GM04503 (cell line): ENCODE results near the gene LCT.
"Not testable (repeated sequence)": the region's sequence is repeated elsewhere in the genome, so short reads cannot be mapped to it uniquely, and the experiment has no call there.

Experiments
- DNase-seq: peaks from one replicate; pipeline ENCODE4 v3.0.0-alpha.2; 2012; ENCODE audit warnings: low read depth

Gene LCT

DNA sequence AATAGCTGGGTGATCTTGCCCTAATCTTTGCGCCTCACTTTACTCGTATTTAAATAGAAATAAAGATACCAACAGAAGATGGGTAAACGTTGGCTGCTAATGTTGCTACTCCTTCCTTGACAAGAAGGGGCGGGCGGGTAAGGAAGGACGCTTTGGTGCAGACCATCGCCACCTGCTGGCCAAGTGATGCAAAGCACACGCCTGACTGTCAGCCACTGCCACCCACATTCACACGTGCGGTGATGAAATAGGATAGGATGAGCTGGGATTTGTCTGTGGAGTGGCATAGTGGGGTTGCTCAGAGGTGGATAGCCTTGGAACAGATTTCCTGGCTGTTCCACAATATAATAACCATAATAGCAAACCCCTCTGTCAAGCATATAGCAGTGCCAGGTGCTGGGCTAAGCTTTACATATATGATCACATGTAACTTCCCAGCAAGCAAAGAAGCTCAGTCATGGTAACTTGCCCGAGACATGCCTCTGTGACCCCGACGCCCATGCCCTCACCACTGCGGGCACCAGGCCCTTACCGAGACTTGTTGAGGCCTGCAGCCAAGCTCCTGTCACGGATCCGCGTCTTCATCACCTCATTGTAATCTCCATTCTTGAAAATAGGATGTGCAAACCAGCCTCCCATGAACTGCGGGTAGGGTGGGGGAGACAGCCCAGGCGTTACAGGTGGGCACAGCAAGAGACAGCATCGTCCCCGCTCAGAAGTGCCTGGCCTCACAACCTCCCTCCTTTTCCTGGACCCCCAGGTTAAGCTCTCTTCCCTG, 39.3 kb downstream of the LCT start:
- DNase-seq = peak; percentile 35

DNA sequence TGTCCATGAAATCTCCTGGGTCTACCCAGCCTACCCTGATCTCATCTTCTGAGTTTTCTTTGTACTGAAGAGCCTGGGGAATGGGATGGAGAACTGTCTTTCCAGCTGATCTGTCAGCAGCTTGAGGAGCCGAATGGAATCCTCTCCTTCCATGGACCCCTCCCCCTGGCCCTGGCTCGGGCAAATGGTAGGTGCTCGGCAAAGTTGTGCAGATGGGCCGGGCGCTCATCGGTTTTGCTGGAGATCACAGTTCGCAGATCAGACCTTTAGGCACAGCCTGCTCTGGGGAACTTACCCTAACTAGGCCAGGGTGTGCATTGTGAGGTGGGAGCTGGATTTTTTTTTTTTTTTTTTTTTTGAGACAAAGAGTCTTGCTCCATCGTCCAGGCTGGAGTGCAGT, 40.4 kb downstream of the LCT start:
- no peak for DNase-seq

DNA sequence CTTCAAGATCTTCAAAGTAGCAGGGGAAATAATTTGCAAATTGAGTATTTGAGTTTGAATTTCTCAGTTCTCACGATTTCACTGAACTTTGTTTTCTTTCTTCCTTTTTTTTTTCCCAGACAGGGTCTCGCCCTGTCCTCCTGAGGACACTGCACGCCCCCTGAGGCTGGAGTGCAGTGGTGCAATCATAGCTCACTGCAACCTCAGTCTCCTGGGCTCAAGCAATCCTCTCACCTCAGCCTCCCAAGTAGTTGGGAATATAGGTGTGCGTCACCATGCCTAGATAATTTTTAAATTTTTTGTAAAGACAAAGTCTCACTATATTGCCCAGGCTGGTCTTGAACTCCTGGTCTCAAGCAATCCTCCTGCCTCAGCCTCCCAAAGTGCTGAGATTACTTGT, 41.3 kb downstream of the LCT start:
- DNase-seq = not testable (repeated sequence)

DNA sequence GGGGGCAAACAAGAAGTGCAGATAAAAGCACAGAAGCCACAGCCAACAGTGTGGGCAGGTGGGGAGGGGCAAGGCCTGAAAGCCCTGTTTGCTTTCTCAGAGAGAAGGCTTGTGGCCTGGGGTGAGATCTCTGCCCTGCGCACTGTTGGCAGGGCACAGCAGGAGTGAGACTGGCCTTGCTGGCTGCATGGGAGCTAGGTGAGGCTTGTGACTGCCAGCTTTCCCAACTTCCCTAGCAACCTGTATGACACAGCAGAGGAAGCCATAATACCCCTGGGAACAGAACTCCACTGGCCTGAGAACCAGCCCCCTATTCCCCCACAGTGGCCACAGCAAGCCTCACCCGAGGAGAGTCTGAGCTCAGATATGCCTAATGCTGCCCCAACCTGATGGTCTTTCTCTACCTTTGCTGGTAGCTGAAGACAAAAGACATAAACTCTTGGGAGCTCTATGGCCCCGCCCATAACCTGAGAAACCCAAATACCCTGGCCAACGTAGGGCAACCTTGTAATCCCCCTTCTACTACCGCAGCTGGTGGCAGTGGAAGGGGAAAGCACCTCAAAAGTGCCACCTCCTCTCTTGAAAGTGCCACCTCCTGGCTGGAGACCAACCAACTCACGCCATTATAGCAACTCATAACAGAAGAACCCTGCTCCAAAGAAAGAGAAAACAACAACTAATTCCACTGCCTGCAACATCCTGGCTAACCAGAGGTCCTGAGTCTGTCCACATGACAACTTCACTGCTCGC, 44.4 kb downstream of the LCT start:
- no peak for DNase-seq

DNA sequence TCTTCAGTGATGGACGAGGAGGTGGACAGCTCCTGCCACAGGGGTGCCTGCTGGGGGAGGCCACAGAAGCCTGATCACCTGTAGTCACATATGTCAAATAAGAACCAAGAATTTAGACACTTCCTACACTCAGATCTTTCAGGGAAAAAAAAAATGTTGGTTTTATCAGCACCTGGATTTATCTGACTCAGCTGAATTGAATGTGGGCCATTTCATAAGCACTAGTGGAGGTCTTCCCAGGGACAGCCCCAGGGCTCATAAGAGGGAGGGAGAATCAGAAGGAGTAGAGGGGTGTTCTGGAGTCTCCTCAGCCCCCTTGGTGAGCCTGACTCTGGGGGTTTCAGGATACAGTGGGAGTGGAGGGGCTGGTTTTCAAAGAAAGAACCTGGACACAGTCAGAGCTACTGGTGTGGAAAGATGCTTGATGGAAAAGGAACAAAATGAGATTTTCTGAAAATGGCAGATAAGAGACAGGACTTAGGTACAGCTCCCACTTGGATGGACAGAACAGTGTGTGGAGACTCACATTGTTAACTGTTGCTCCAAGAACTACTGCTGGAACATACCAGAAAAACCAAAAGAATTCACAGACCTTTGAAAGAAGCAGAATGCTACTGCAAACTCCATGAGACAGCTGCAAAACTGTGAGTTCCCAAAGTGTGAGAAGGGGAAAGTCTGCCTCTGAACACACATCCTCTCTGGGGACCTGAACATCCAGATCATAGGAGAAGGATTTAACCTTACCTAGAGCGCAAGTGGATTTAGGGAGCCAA, 45.4 kb downstream of the LCT start:
- no peak for DNase-seq

DNA sequence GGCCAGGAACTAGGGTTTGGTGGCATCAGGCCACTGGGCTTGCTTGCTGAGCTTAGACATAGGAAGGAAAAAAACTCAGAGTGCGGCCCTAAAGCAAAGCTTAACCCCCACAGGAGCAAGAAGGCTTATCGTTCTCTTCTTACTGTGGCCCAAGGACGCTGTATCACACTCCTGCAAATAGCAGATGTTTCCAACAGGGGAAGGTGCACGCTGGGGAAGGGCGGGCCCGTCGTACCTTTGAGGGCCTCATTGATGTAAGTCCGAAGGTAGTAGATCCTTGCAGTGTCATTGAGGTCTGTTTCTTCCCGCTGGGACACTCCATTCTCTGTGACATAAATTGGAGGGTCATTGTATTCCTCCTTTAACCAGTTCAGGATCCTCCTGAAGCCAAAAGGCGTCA, 46.6 kb downstream of the LCT start:
- no peak for DNase-seq

DNA sequence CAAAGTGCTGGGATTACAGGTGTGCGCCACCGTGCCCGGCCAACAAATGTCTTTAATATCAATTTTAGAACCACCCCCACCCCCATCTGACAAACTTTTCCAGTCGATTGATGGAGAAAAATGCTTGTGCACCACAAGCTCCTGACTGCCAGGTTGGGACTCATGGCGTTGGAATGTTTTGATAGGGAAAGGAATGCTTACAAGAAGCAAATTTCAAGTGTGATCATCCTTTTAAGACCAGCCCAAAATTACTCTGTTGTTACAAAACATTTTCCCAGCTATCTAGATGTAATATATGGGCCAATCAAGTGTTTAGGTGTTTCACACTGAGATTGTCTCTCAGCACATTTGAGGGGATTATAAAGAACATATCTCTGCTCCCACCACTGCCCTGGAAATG, 50.2 kb downstream of the LCT start:
- DNase-seq = peak; percentile 73

DNA sequence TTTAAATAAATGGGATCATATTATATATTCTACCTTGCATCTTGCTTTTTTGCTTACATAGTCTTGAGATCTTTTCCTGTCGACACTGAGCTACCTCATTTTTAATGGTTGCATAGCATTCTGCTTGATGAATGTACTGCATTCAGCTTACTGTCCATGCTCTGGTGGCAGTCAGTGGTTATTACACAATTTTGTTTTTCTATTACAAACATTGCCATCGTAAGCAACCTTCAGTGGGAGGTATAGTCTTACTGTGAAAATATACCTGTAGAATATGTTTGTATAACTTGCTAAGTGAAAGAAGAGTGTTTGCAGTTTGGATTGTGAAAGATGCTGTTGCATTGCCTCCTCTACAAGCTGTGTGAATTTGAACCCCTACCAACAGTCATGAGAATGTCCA, 52.0 kb downstream of the LCT start:
- no peak for DNase-seq

DNA sequence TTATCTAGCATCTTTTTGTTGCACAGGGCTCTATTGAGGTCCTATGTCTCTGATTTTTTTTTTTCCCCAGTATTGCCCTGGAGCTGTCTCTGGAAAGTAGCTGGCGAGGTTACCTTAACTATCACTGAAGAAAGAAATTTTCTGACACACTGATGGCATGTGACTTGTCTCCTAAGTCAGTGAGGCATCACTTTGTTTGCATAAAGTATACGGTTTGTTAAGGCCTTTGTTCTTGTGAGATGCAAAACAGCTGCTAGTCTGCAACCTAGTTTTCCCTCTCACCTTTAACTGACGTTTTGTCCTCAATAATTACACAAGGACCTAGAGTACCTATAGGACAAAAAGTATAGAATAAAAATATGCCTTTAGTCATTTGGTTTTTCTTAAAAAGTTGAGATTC, 53.5 kb downstream of the LCT start:
- DNase-seq = no peak

DNA sequence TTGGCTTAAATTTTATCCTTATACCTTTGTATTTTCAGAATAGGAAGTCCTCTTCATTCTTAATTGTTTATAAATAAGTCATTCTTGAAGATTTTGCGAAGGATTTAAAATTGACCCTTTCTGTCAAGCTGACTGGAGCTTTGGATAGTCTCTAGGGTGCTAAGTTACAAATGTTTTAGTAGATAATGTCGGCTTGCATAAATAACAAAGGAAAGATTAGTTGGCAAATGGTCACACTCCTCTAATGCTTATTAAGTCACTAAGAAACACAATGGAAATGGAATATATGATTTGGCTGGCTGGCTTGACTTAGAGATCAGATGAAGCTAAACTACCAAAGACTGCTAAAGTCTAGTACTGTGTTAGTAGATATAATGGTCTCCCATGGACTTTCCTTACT, 54.8 kb downstream of the LCT start:
- DNase-seq = no peak

DNA sequence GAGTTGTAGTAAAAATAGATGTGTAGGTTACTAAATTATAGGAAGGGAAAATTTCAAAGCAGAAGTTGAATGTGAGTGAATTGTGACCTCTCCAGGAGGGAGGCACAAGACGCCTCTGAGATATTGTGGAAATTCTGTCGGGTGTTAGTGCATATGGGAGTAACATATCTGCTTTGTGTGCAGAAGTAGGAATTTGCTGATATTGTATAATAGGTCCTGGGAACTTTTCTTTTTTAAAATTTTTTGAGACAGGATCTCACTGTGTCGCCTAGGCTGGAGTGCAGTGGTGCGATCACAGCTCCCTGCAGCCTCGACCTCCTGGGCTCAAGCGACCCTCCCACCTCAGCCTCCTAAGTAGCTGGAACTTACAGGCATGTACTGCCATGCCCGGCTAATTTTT, 60.6 kb downstream of the LCT start:
- no peak for DNase-seq

DNA sequence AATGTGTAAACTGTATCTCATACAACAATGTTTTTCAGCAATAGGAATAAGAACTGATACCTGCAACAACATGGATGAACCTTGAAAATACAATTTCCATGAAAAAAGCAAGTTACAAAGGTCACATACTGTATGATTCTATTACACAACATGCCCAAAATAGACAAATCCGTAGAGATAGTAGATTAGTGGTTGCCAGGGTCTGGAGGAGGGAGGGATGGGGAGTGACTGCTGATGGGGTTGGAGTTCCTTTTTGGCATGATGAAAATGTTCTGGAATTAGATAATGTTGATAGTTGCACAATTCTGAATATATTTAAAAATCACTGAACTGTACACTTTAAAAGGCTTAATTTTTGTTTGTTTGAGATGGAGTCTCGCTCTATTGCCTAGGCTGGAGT, 61.6 kb downstream of the LCT start:
- no peak for DNase-seq

DNA sequence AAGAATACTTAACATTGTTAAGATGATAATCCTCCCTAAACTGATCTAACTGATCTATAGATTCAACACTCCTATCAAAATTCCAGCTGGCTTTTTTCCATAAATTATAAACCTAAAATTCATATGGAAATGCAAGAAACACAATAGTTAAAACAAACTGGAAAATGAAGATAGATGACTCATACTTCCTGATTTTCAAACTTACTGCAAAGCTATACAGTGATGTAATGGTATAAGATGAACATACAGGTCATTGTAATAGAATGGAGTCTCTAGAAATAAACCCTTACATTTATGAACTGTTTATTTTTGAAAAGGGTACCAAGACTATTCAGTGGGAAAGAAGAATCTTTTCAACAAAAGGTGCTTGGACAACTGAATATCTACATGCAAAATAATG, 63.1 kb downstream of the LCT start:
- DNase-seq = no peak

DNA sequence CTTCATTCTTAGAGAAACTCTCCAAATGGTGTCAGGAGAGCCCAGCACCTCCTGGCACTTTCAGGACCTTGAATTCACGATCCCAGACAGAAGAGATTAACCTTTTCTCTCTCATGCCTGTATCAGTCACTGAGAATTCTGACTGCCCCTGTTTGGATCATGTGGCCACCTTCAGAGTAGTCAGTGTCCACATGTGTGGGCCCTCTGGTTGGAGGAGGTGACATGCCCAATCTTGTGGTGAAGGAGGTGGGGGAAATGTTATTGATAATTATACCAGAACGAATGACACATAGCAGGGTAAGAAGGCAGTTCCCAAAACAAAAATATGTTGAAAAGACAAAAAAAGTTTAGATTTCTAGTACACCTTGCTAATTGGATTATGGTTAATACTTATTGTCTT, 63.7 kb downstream of the LCT start:
- no peak for DNase-seq

DNA sequence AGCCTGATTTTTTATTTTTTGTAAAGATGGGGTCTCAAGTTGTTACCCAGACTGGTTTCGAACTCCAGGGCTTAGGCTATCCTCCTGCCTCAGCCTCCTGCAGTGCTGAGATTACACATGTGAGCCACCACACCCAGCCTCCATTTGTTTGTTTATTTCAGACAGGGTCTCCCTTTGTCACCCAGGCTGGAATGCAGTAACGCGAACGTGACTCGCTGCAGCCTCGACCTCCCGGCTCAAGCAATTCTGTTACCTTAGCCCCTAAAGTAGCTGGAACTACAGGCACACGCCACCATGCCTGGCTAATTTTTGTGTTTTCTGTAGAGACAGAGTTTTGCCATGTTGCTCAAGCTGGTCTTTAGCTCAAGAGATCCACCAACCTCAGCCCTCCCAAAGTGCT, 68.1 kb downstream of the LCT start:
- DNase-seq = no peak

DNA sequence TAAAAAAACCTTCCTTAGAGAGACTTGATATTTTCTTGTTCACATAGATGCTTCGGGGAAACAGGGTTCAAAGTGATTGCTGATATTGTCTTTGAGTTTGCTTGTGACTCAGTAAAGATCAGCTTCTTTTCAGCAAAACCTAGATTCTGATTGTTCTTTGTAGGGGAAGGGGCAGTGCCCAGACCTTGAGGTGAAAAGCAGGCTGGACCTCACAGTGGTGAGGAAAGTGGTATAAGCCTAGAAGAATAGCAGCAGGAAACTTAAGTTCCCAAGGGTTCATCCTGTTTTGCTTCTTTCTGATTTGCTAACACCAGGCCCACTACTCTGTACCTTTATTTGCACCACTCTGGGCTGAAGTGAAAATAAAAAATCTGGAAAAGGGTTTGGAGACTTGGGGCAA, 74.5 kb downstream of the LCT start:
- no peak for DNase-seq

DNA sequence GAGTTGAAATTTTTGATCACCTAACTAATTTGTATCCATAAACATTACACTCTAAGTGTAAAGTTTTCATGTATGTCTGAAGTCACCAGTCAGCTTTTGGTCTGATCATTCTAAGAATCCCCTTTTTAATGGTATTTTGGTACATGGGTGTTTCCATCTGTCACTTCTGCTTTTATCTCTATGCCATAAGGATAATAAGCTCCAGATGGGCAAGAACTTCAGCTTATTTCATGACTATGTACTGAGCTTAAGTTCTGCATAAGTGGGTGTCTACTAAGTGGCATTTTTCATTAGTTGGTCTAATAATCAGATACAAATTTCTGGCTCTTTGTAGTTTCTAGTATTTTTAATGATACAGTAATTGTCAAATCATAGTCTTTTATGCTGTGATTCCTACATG, 75.0 kb downstream of the LCT start:
- DNase-seq = no peak

DNA sequence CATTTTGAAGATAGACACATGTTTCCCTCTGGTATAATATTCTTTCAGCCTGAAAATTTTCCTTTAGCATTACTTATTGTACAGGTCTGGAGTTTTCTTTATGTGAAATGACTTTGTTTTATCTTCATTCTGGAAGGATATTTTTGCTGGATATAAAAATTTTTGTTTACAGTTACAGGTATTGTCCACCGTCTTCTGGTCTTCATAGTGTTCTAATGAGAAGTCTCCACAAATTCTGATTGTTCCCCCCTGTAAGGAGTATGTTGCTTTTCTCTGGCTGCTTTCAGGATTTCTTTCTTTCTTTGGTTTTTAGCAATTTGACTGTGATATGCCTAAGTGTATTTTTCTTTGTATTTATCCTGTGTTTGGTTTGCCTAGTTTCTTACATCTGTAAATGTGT, 80.3 kb downstream of the LCT start:
- no peak for DNase-seq

DNA sequence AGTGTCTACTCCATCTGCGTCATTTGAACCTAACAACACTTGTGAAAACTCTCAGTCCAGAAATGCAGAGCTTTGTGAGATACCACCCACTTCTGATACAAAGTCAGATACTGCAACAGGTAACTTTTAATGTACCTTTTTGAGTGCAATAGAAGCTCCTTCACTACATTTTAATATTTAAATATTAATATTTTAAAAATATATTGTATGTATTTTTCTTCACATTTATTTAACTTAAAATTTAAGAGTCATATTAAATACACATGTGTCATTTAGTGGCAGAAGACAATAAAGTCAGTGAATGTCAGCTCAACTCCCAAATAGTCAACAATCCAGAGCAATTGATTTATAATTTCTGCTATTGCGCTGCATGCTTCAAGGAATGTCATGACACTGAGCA, 81.4 kb downstream of the LCT start:
- no peak for DNase-seq

DNA sequence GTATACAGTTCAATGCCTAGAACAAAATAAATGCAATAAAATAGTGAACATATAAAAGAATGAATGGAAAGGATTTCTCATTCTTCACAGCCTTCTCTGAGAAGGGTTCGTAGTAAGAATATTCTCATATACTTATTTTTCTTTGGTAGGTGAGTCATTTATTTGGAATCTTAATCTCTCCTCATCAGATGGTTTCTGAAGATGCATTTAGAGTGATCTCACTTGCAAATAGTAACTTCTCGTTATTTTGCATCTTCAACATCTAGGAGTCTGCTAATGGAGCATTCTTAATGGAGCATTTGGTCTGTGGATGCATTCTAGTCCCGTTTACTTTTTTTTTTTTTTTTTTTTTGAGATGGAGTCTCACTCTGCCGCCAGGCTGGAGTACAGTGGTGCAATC, 91.4 kb downstream of the LCT start:
- peak; percentile 50 for DNase-seq

DNA sequence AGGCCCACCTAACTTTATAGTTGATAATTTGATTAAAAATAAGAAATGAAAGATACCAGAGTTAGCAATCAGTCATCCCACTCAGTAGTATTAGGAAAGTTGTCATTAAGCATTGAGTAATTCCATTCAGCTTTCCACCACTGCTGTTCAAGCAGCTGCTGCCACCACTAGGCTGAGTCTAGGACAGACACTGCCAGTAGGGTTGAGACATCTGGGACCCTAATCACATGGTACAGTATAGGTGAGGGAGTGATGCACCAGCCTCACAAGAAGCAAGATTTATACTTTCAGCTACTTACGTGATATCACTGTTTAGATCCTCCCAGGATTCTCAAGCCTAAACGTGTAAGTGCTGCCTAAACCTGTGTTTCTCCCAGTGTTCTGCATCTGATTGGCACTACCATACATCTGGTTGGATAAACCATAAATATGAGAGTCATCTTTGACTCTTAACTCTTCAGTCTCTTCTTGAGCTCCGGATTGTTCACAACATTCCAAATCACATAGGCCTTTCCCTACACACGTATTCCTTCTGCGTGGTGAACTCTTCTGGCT, 92.1 kb downstream of the LCT start:
- DNase-seq = no peak

DNA sequence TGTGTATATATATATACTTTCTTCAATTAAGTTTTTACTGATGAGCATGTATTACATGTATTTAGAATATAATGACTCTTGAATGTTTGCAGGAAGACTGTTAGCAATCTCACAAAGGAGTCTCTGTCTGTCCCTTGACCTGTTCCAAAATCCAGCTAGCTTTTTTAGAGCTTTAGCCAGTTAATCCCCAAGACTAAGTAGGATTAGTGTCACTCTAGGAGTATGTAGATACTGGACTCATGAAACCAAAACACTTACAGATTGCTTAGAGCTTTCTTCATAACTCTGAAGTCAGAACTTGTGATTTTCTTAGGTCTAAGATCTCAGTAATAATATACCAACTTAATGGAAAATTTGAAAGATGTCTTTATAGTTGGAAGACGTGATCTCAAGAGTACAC, 93.1 kb downstream of the LCT start:
- DNase-seq = no peak

DNA sequence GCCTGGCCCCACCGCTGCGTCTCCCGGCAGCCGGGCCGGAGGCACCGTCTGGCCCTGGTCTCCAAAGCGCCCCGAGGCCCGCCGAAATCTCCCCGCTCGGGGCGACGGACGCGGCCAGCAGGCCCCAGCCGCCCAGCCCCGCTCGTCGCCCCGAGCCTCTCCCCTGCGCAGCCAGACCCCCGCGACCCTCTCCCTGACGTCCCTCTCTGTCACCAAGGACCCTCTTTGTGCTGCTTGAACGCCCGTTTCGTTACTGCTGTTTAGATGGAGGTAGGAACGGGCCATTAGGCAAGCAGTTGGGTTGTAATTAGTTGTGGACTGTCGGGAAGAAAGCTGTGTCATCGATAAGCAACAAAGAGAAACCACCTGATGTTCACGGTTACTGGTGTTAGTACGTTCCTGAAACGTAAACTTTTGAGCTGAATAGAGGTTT, 94.6 kb downstream of the LCT start:
- DNase-seq = no peak
